Activated B cell treated with CpG ODN at 0.5 μM for 24 hours (primary cell): ENCODE measurements around the gene SF3B2. TPM values are rescaled to one million over a fixed set of nuclear protein-coding genes. Genes with fewer than 3 reads are reported as not detected.

ENCODE experiments used
- ATAC-seq: fragments of 200-7000 bp; cut with Tn5 transposase; one replicate; pipeline ENCODE4 v1.10.0; 2021; ENCODE audit warnings: low read depth, mild to moderate bottlenecking, moderate library complexity
- CTCF ChIA-PET: fragments of 350-600 bp; sonication (Branson Sonifier 250); formaldehyde crosslinking; loops from one replicate; lab custom pipeline; 2021; ENCODE audit warnings: antibody characterized with exemption; lab: Charles Lee
- POLR2A ChIA-PET: fragments of 350-600 bp; sonication (Branson Sonifier 250); formaldehyde crosslinking; loops from one replicate; lab custom pipeline; 2021; ENCODE audit warnings: antibody characterized with exemption; lab: Charles Lee
- DNase-seq: peaks from one replicate; pipeline ENCODE4 v3.0.0; 2022
- H3K27ac Mint-ChIP-seq: one replicate; pipeline ENCODE4 v1.8.0; 2020; ENCODE audit warnings: mixed read lengths
- H3K27me3 Mint-ChIP-seq: one replicate; pipeline ENCODE4 v1.8.0; 2021; ENCODE audit warnings: mixed read lengths
- H3K36me3 Mint-ChIP-seq: one replicate; pipeline ENCODE4 v1.8.0; 2021; ENCODE audit warnings: low read depth, mixed read lengths
- H3K4me1 Mint-ChIP-seq: one replicate; pipeline ENCODE4 v1.8.0; 2021; ENCODE audit warnings: mixed read lengths
- H3K4me3 Mint-ChIP-seq: one replicate; pipeline ENCODE4 v1.8.0; 2020; ENCODE audit warnings: mild to moderate bottlenecking, mixed read lengths
- H3K9me3 Mint-ChIP-seq: one replicate; pipeline ENCODE4 v1.8.0; 2020; ENCODE audit warnings: mixed read lengths
- CTCF ChIP-seq: fragments of 200-600 bp; IDR thresholded peaks from one replicate; pipeline ENCODE4 v1.8.0; 2022; ENCODE audit warnings: antibody characterized with exemption, mild to moderate bottlenecking
- intact Hi-C: fragments of 100-400 bp; cut with micrococcal nuclease; formaldehyde crosslinking; loops from one replicate; pipeline ENCODE4 v1.15.1; 2024
- total RNA-seq: library from RNA; stranded (reverse); gene quantifications from 2 replicates; pipeline ENCODE4 v1.2.3, GENCODE V29; 2022

Gene SF3B2
- total RNA-seq: 198 and 219 TPM in 2 replicates

GRCh38 chr11:66051766-66052663 is at the start of gene SF3B2:
Gene SF3B2, plus strand, starts transcription at chr11:66052364. Its CDS starts 21 bp downstream, at chr11:66052385.
- POLR2A ChIA-PET: interaction anchor here (0.6 to 4.9 kb wide), 25 partner anchors 11 to 1867 kb away, joined by 3 to 46 read pairs (median 4); partner anchors contain the start of genes BANF1, CCDC85B, CD248 and CFL1
- peak; percentile 97 for ATAC-seq
- DNase-seq: peak; percentile 91
- Mint-ChIP-seq H3K9me3 (no peaks in the 10 kb centered on the region), H3K4me3 (peak within 1 kb of the TSS; percentile 99), H3K27me3 (peaks cover 8% of the 10 kb centered on the region), H3K36me3 (peaks cover 40% of the 10 kb centered on the region), H3K27ac (peak within 1 kb of the TSS; percentile 96), H3K4me1 (peaks cover 27% of the 10 kb centered on the region)
- no peak for TF ChIP-seq CTCF
- intact Hi-C loops: loop anchor here (1.0 to 5.0 kb wide), 6 partner anchors 17 to 791 kb away; partner anchors contain the start of genes BANF1, C11orf68, CFL1 and DRAP1
- CTCF ChIA-PET: interaction anchor here (1.0 to 1.9 kb wide), 4 partner anchors 16 to 340 kb away, joined by 3 to 15 read pairs (median 4); partner anchors contain the start of genes CCDC85B and KAT5

- DNase-seq: no peak
- Mint-ChIP-seq H3K4me1 (peaks cover 36% of the 10 kb centered on the region), H3K9me3 (no peaks in the 10 kb centered on the region), H3K27me3 (no peaks in the 10 kb centered on the region), H3K4me3 (peak overlapping the region; percentile 100), H3K27ac (peak overlapping the region; percentile 98), H3K36me3 (peaks cover 72% of the 10 kb centered on the region)
- intact Hi-C loops: loop anchor here (1.0 to 5.0 kb wide), 10 partner anchors 13 to 387 kb away; partner anchors contain the start of genes C11orf68, DRAP1, KAT5 and PCNX3
- ChIA-PET POLR2A (interaction anchor here (0.5 to 1.9 kb wide), 26 partner anchors 9 to 670 kb away, joined by 3 to 28 read pairs (median 4); partner anchors contain the start of genes CCDC85B, CFL1, CST6 and FIBP), CTCF (interaction anchor here (0.6 to 1.4 kb wide), 7 partner anchors 10 to 291 kb away, joined by 3 to 10 read pairs (median 3); partner anchors contain the start of gene KAT5)
- ATAC-seq: peak; percentile 66
- no peak for TF ChIP-seq CTCF
Measured at GRCh38 chr11:66002648-66003225, 49.4 kb upstream of the SF3B2 start.

GRCh38 chr11:66003291-66003690 is 48.9 kb upstream of the SF3B2 start:
- intact Hi-C loops: loop anchor here (2.0 to 5.0 kb wide), 2 partner anchors 20 to 341 kb away; partner anchors contain the start of gene RELA
- no peaks in the 10 kb centered on the region for H3K27me3 Mint-ChIP-seq
- TF ChIP-seq CTCF: no peak
- peak overlapping the region; percentile 100 for H3K4me3 Mint-ChIP-seq
- no peaks in the 10 kb centered on the region for H3K9me3 Mint-ChIP-seq
- ATAC-seq (no peak), DNase-seq (no peak)
- H3K4me1 Mint-ChIP-seq: peaks cover 36% of the 10 kb centered on the region
- peak overlapping the region; percentile 80 for H3K27ac Mint-ChIP-seq
- POLR2A ChIA-PET: interaction anchor here (1.2 to 1.9 kb wide), 9 partner anchors 10 to 340 kb away, joined by 3 to 28 read pairs (median 8); partner anchors contain the start of genes CCDC85B, CFL1, FIBP and MUS81
- CTCF ChIA-PET: interaction anchor here (0.6 to 1.2 kb wide), 3 partner anchors 53 to 292 kb away, joined by 3 read pairs; partner anchors contain the start of gene KAT5
- H3K36me3 Mint-ChIP-seq: peaks cover 67% of the 10 kb centered on the region

GRCh38 chr11:66004186-66004585 is 48.0 kb upstream of the SF3B2 start:
- Mint-ChIP-seq H3K27me3 (no peaks in the 10 kb centered on the region), H3K9me3 (no peaks in the 10 kb centered on the region), H3K4me1 (peaks cover 34% of the 10 kb centered on the region), H3K4me3 (peak overlapping the region; percentile 15), H3K27ac (no peak overlapping the region), H3K36me3 (peaks cover 58% of the 10 kb centered on the region)
- no peak for DNase-seq
- intact Hi-C loops: loop anchor here (5.0 kb wide), 1 partner anchor 342 kb away; the partner anchor contains the start of gene RELA
- POLR2A ChIA-PET: no interaction called here
- no peak for TF ChIP-seq CTCF
- CTCF ChIA-PET: interaction anchor here (1.5 kb wide), 1 partner anchor 41 kb away, joined by 5 read pairs; no protein-coding TSS in a partner anchor
- ATAC-seq: no peak
